Kidney epithelial cell (primary cell): Measurements from ENCODE around the gene NUDT21. TPM values are rescaled to one million over a fixed set of nuclear protein-coding genes. Genes with fewer than 3 reads are reported as not detected.

Experiments used
- DNase-seq: peaks from one replicate; pipeline ENCODE4 v3.0.0-alpha.2; 2010; ENCODE audit warnings: low read depth
- H3K27me3 ChIP-seq: 2 replicates; pipeline ENCODE4 v1.6.0; 2011; ENCODE audit warnings: low read length; ENCODE audit not compliant: control insufficient read depth, insufficient read depth
- H3K36me3 ChIP-seq: 2 replicates; pipeline ENCODE4 v1.5.1; 2011; ENCODE audit warnings: low read length; ENCODE audit not compliant: control insufficient read depth, insufficient read depth
- H3K4me3 ChIP-seq: 2 replicates; pipeline ENCODE4 v1.5.1; 2011; ENCODE audit warnings: low read depth, mild to moderate bottlenecking, control low read depth, low read length
- CTCF ChIP-seq: IDR thresholded peaks from 2 replicates; pipeline ENCODE4 v1.5.1; 2011; ENCODE audit warnings: mild to moderate bottlenecking, moderate library complexity, low read length, control low read depth, inconsistent platforms; ENCODE audit not compliant: insufficient read depth, poor library complexity, severe bottlenecking
- total RNA-seq: library from RNA; depleted of rRNA; stranded (reverse); fragments of >200 nt; gene quantifications from 2 replicates; pipeline ENCODE4 v1.2.3, GENCODE V29; 2015

Gene NUDT21
- total RNA-seq, 1 donor from 2014 or later, result 89.7 TPM

GRCh38 chr16:56460101-56460500 is 9.0 kb upstream of the NUDT21 start:
- H3K4me3 ChIP-seq, result no peak overlapping the region
- DNase-seq, result no peak
- TF ChIP-seq CTCF, result no peak
- no peaks in the 10 kb centered on the region for H3K36me3 ChIP-seq
- H3K27me3 ChIP-seq, result no peaks in the 10 kb centered on the region

GRCh38 chr16:56457927-56458470 is 6.9 kb upstream of the NUDT21 start:
- TF ChIP-seq CTCF, result no peak
- H3K4me3 ChIP-seq, result no peak overlapping the region
- no peak for DNase-seq
- no peaks in the 10 kb centered on the region for H3K27me3 ChIP-seq
- H3K36me3 ChIP-seq, result no peaks in the 10 kb centered on the region

GRCh38 chr16:56451753-56452689 is 889 bp upstream of the NUDT21 start:
- Histone ChIP-seq H3K36me3 (no peaks in the 10 kb centered on the region), H3K27me3 (no peaks in the 10 kb centered on the region), H3K4me3 (peak overlapping the region; percentile 99)
- peak; percentile 16 for DNase-seq
- TF ChIP-seq CTCF, result no peak

GRCh38 chr16:56450275-56450985 is 702 bp downstream of the NUDT21 start:
- peak overlapping the region; percentile 99 for H3K4me3 ChIP-seq
- TF ChIP-seq CTCF, result no peak
- no peaks in the 10 kb centered on the region for H3K27me3 ChIP-seq
- DNase-seq, result no peak
- no peaks in the 10 kb centered on the region for H3K36me3 ChIP-seq

- Histone ChIP-seq H3K36me3 (no peaks in the 10 kb centered on the region), H3K4me3 (no peak overlapping the region), H3K27me3 (no peaks in the 10 kb centered on the region)
- no peak for DNase-seq
- TF ChIP-seq CTCF, result no peak
These were observed 3.1 kb downstream of the NUDT21 start for GRCh38 chr16:56448005-56448404.
